ENCODE measurements around the gene NDUFA11. TPM values are rescaled to one million over a fixed set of nuclear protein-coding genes. Genes with fewer than 3 reads are reported as not detected.
A peak's percentile ranks its signal among the peaks of the same experiment; 100 is the strongest.
"Not testable (repeated sequence)": the region's sequence is repeated elsewhere in the genome, so short reads cannot be mapped to it uniquely, and the experiment has no call there.

NDUFA11 gene
- polyA plus RNA-seq, 4 donors = 146 to 245 (median 156) TPM

- no peak for DNase-seq (ENCODE audit: low read depth in 4 of 4, low spot score in 3 of 4)
These were observed 10.8 kb downstream of the NDUFA11 start for GRCh38 chr19:5892772-5893275.

GRCh38 chr19:5891938-5892771 lies 11.4 kb downstream of the NDUFA11 start:
- no peak for DNase-seq (ENCODE audit: low read depth in 4 of 4, low spot score in 3 of 4)

GRCh38 chr19:5891572-5891937 lies 12.0 kb downstream of the NDUFA11 start:
- no peak for DNase-seq (ENCODE audit: low read depth in 4 of 4, low spot score in 3 of 4)

- DNase-seq (ENCODE audit: low read depth in 4 of 4, low spot score in 3 of 4) = no peak
These were observed 13.5 kb downstream of the NDUFA11 start for GRCh38 chr19:5890099-5890498.

GRCh38 chr19:5889288-5889971 lies 14.2 kb downstream of the NDUFA11 start:
- no peak for DNase-seq (ENCODE audit: low read depth in 4 of 4, low spot score in 3 of 4)

GRCh38 chr19:5884065-5884811 lies 19.4 kb downstream of the NDUFA11 start:
- DNase-seq (ENCODE audit: low read depth in 4 of 4, low spot score in 3 of 4) = not testable (repeated sequence)

GRCh38 chr19:5883157-5883873 lies 20.3 kb downstream of the NDUFA11 start:
- DNase-seq (ENCODE audit: low read depth in 4 of 4, low spot score in 3 of 4) = not testable (repeated sequence)

- no peak for DNase-seq (ENCODE audit: low read depth in 4 of 4, low spot score in 3 of 4)
These were observed 21.1 kb downstream of the NDUFA11 start for GRCh38 chr19:5882421-5882968.

- no peak for DNase-seq (ENCODE audit: low read depth in 4 of 4, low spot score in 3 of 4)
These were observed 21.9 kb downstream of the NDUFA11 start for GRCh38 chr19:5881543-5882299.

GRCh38 chr19:5880604-5881078 lies 22.9 kb downstream of the NDUFA11 start:
- DNase-seq (ENCODE audit: low read depth in 4 of 4, low spot score in 3 of 4) = peak in 1 of 4 donors; percentile 49

GRCh38 chr19:5880196-5880595 lies 23.4 kb downstream of the NDUFA11 start:
- DNase-seq (ENCODE audit: low read depth in 4 of 4, low spot score in 3 of 4) = no peak

- DNase-seq (ENCODE audit: low read depth in 4 of 4, low spot score in 3 of 4) = no peak
These were observed 25.7 kb downstream of the NDUFA11 start for GRCh38 chr19:5877882-5878281.

- no peak for DNase-seq (ENCODE audit: low read depth in 4 of 4, low spot score in 3 of 4)
These were observed 26.2 kb downstream of the NDUFA11 start for GRCh38 chr19:5877427-5877826.

GRCh38 chr19:5874496-5874895 lies 29.1 kb downstream of the NDUFA11 start:
- DNase-seq (ENCODE audit: low read depth in 4 of 4, low spot score in 3 of 4) = not testable (repeated sequence)

GRCh38 chr19:5873617-5874199 lies 29.9 kb downstream of the NDUFA11 start:
- no peak for DNase-seq (ENCODE audit: low read depth in 4 of 4, low spot score in 3 of 4)

- DNase-seq (ENCODE audit: low read depth in 4 of 4, low spot score in 3 of 4) = no peak
These were observed 32.6 kb downstream of the NDUFA11 start for GRCh38 chr19:5870986-5871394.

- no peak for DNase-seq (ENCODE audit: low read depth in 4 of 4, low spot score in 3 of 4)
These were observed 36.1 kb downstream of the NDUFA11 start for GRCh38 chr19:5867201-5868136.

GRCh38 chr19:5865772-5866171 lies 37.8 kb downstream of the NDUFA11 start:
- no peak for DNase-seq (ENCODE audit: low read depth in 4 of 4, low spot score in 3 of 4)
